TTC549 (cell line): ENCODE measurements around the gene TMPRSS13.
"Not testable (repeated sequence)": the region's sequence is repeated elsewhere in the genome, so short reads cannot be mapped to it uniquely, and the experiment has no call there.

ENCODE experiments used
- FAIRE-seq: peaks from 2 replicates; lab custom pipeline; 2012; peaks lifted over from hg19 to GRCh38; lab: Jason Lieb, UNC

TMPRSS13 gene

DNA sequence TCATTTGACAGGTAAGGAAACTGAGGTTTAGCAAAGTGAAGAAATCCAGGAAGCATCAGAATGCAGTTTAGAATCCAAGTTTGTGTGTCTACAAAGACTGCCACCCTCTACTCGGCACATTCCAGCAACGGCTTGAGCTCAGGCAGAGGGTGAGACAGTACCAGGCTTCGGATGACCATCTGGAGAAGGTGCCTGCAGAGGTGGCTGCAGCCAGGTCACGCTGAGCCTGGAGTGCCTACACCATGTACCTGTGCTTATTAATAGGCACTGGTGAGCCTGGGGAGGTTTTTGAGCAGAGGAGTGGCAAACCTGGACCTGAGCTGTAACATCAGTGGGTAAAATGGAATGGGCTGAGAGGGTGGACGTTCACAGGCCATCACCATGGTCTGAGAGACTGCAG is 57.4 kb downstream of the TMPRSS13 start:
- FAIRE-seq = no peak

GRCh38 chr11:117871160-117871559 is 58.0 kb downstream of the TMPRSS13 start:
- FAIRE-seq = no peak

GRCh38 chr11:117870103-117870952 is 58.9 kb downstream of the TMPRSS13 start:
- FAIRE-seq = no peak

DNA sequence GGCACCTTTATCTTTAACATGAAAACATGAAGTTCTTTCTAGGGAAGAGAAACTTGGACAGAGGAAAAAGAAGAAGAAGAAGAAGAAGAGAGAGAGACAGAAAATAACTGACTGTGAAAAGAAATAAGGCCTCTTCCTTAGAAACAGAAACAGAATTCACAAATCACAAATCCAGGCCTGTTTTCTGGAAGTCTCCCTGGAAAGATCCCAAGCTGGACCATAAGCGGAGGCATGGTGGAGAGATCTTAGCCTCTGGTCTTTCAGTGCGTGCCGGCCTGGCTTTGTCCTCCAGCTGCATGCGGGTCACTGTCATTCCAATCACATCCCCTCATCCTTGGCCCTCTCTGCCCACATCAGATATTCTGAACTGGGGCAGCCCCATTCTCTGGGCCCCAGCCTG is 59.6 kb downstream of the TMPRSS13 start:
- no peak for FAIRE-seq

DNA sequence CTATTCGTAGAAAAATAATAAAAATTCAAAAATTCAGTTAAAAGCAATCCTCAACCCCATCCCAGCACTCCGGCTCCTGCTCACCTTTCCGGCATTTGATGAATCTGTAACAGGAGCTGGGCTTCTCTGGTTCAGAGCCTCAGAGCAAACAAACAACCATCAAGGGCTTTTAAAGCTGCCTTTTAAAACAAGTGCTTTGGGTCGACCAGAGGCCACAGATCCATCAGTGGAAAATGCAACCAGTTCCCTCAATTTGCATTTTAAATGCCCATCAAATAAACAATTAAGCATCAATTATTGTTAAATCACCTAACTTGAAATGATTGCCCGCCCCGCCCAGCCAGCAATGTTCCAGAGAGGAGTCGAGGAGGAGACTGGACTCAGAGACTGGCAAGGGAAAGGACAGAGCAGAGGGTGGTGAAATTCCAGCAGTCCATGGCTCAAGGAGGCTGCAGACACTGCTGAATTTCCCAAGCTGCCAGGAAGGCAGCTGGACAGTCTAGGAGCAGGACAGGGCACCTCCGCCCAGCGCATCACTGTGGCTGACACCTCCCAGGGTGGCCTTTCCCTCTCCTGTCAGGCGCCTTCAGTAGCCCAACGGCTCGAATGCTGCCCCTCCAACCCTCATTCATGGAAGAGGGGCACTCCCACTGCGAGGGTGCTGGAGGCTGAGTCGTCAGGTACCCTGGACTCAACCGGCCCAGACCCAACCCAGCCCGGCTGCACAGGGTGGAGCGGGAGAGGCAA is 60.2 kb downstream of the TMPRSS13 start:
- FAIRE-seq = no peak

- FAIRE-seq = no peak
Observed at GRCh38 chr11:117868088-117868487, 61.1 kb downstream of the TMPRSS13 start.

- no peak for FAIRE-seq
Observed at GRCh38 chr11:117866526-117866925, 62.7 kb downstream of the TMPRSS13 start.

DNA sequence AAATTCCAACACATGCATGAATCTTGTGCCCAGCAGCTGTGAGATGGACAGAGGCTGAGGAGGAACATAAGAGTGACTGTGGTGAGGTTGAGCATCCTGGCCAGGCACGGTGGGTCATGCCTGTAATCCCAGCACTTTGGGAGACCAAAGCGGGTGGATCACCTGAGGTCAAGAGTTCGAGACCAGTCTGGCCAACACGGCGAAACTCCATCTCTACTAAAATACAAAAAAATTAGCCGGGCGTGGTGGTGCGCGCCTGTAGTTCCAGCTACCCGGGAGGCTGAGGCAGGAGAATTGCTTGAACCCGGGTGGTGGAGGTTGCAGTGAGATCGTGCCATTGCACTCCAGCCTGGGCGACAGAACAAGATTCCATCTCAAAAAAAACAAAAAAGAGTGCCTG is 63.7 kb downstream of the TMPRSS13 start:
- FAIRE-seq = not testable (repeated sequence)

DNA sequence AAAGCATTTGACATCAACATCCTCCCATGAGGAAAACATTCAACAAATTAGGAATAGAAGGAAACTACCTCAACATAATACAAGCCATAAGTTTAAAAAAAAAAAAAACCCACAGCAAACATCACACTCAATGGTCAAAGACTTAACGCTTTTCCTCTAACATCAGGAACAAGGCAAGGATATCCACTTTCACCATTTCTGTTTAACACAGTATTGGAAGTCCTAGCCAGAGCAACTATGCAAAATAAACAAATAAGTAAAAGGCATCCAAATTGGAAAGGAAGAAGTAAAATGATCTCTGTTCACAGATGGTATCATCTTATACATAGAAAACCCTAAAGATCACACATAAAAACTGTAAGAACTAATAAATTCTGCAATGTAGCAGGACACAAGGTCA is 65.8 kb downstream of the TMPRSS13 start:
- no peak for FAIRE-seq

- FAIRE-seq = no peak
Observed at GRCh38 chr11:117862753-117863152, 66.4 kb downstream of the TMPRSS13 start.

GRCh38 chr11:117862019-117862725 is 67.0 kb downstream of the TMPRSS13 start:
- no peak for FAIRE-seq

GRCh38 chr11:117861151-117862018 is 67.8 kb downstream of the TMPRSS13 start:
- no peak for FAIRE-seq

DNA sequence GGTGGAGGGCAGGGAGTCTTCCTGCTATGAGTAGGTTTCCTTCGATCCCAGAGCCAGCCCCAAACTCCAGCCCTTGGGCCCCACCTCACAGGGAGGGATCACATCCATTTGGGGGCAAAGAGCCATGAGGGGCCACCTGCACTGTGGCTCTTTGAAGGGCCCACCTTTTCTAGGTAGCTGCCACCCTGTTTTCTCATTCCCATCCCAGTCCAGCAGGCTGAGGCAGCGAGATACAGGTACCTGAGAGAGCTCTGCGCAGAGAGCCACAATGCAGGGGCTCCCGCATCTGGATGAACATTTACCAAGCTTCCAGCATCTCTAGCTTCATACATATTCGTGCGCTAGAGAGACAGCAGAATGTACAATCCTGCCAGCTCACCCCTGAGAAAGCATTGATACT is 69.1 kb downstream of the TMPRSS13 start:
- no peak for FAIRE-seq

- no peak for FAIRE-seq
Observed at GRCh38 chr11:117859488-117860112, 69.6 kb downstream of the TMPRSS13 start.

GRCh38 chr11:117859061-117859460 is 70.1 kb downstream of the TMPRSS13 start:
- FAIRE-seq = no peak

GRCh38 chr11:117857734-117858414 is 71.3 kb downstream of the TMPRSS13 start:
- FAIRE-seq = no peak

- FAIRE-seq = no peak
Observed at GRCh38 chr11:117855912-117856651, 73.1 kb downstream of the TMPRSS13 start.

DNA sequence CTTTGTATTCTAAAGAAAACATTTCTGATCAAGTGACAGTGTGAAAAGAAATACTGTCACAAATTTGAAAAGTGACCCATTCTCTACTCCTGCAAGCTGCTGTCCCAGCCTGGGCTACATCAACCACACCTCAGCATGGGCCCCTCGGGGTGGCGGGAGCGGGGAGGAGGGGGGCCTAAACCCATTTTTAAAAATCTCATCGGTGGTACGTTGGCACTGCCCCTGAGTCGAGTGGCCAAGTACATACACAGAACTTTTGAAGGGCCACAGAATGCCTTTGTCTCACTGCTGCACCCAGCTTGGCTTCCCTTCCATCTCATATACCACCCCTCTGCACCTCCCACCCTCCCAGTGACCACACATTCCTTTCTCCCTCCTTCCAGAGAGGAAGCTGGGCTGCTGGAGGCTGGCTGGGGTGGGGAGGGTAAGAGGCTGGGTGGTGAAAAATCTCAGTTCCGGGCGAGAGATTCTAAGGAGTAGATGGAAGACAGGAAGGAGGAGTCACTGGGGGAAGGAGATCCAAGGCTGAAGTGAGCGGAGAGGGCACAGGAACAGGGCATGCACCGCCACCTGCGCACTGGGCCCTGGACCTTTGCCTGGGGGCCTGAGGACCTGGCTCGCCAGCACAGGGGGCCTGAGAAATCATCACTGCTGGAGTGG is 73.9 kb downstream of the TMPRSS13 start:
- FAIRE-seq = no peak

DNA sequence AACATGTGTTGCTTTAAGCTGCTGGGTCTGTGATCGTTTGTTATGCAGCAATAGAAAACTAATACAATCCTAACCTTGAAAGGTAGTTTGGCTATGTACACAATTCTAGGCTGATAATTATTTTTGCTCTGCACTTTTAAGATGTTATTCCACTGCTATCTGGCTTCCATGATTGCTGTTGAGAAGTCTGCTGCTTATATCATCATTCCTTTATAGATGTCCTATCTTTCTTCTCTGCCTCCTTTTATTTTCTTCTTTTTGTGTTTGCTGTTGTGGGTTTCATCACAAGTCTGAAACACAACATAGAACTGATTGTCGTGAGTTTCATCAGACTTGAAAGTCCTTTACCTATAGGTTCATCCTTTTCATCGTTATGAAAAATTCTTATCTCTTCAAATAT is 76.9 kb downstream of the TMPRSS13 start:
- FAIRE-seq = no peak

DNA sequence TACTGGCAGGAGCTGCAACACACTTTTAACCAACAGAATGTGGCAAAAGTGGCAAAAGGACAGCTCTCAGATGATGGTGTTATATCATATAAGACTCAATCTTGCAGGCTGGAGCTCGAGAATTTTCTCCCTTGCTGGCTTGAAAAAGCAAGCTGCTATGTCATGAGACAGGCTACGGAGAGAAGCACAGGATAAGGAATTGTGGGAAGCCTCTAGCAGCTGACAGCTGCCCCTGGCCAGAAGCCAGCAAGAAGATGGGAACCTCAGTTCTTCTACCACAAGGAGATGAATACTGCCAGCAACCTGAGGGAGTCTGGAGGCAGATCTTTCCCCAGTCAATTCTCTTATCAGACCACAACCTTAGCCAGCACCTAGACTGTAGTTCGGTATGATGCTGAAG is 77.3 kb downstream of the TMPRSS13 start:
- FAIRE-seq = no peak
